Ammon's horn (tissue), 1 donor: Measurements from ENCODE around the gene TFAP2A.

Experiments
- DNase-seq: peaks from one replicate; pipeline ENCODE4 v3.0.0-alpha.2; 2016; ENCODE audit warnings: low spot score

The TFAP2A gene

DNA sequence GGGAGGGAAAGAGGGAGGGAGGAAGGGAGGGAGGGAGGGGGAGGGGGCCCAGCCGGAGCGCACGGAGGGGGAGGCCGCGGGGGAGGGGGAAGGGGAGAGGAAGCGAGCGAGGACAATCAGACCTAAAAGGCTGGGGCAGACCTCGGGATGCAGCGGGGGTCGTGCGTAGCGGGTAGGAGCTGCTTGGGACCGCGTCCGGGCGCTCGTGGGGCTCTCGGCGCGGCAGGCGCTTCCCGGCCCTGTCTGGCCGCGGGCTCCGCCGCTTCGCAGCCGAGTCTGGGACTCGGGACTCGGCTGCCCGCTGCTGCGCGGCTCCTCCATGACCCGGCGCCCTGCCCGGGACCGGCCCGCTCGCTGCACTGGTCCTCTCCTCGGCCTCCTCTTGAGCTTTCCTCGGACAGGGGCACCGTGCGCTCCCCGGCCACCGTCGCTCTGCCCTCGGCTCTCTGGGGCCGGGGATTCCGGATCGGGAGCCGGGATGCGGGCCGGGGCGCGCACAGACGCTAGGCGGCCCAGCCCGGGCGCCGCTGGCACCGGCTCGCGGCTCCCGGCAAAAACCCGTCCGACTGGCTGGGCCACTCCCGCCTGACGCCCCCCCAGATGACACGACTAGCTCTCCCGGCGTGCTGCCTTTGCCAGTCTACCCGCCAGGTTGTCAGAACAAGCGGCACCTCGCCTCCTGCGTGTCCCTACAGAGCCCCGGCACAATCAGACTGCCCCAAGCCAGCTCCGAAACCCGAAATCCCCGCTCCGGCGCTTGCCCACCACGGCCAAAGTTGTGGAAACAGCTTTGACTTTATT is 2.2 kb downstream of the TFAP2A start:
- DNase-seq = peak; percentile 11

DNA sequence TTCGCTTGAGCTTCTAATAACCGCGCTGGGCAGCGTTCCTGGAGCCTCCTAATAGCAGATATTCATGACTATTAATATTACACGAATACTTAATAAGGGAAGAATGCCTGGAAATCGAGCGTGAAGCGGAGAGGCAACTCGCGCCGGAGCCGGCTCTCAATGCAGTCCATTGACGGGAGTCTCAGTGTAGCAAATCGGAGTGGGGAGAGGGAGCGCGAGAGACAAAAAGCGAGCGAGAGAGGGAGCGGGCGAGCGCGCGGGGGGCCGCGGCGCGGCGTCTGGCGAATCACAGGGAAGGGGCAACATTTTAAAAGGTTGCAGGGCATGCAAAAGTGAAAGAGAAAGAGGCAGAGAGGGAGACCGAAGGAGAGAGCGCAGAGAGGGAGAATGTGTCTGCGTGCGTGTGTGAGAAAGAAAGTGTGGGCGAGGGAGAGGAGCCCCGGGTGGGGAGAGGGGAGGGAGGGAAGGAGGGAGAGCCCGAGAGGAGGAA is 2.9 kb downstream of the TFAP2A start:
- peak; percentile 38 for DNase-seq

DNA sequence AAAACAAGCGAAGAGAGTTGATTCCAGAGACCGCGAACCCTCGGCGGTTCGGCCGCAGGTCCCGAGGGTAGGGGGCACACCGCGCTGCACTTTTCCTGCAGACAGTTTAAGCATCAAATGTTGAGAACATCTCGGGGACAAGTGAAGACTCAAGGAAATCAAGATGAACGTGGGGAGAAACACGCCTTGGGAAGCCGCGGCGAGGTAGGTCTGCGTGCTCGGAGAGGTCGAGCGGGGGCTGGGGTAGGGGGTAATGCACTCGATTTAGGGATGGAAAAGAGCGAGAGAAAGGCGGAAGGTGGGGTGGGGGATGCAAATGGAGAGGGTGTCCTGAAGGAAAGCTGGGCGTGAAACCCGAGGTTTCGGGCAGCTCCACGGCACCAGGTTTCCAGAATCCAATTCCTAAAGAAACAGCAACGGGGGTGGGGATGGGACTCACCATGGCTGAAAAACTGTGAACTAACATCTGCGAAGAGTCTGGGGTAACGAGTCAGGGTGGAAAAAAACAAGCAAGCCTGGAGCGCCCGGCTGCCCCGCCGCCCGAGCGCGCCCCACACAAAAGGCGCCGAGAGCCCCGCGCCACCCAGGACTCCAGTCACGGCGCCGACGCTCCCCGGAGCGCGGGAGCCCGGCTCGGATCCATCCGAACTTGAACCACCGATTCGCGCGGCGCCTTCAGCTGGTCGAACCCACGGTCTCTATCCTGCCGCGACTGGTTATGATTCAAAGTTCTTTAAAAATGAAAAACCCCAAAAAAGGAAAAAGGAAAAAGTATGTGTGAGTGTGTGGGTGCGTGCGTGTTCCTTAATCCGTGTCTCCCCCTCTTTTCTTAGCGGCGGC is 3.5 kb downstream of the TFAP2A start:
- no peak for DNase-seq

DNA sequence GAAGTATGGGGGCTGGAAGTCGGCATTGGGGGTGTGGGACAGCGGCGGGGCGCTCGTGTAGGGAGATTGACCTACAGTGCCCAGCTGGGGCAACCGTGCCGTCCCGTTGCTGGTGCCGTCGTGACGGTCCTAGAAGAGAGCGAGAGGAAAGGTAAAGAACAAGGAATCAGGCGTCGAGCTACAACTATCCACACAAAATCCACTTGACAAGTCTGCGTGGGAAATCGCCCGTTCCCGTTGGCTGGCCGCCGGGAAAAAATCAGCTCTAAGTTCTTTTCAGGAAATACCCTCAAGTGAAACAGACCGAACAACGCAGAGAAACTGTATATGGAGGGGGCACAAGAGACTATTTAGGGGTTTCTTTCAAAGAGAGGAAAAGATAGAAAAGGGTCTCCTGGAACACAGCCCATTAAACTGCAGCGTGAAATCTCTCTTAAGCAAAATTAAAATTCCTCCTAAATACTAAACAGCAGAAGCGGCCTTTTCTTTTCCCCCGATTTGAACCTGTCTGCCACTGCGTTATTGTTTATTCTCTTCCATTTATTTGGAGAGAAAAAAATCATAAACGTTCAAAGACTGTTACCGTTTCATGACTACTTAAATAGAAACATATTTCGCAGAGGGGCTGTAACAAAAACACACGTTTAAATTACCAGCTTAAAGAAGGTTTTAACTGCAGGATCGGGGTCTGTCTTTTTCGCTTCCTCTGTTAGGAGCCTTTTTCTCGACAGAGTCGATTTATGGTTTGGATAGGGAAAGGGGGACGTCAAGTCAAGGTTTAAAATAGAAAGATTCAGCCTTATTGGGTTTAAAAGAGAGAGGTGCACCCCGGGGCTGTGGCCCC is 4.4 kb downstream of the TFAP2A start:
- DNase-seq = no peak

DNA sequence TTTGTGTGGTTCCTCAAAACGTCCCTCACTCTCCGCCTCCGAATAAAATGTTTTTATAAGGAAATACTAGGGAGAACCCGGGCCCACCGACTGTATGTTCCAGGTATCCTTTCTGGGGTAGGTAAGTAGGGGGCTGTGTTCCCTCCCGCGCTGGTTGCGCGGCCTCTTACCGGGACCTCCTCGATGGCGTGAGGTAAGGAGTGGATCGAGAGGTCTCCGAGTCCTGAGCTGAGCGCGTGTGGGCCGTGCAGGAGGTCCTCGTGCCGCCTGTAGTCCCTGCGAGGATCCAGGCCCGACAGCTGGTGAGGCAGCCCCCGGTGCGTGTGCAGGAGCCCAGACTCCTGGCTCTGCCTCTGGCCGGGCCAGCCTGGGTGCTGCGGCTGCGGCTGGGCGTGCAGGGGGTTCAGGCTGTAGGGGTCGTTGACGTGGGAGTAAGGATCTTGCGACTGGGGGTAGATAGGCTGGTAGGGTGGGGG is 5.1 kb downstream of the TFAP2A start:
- no peak for DNase-seq

DNA sequence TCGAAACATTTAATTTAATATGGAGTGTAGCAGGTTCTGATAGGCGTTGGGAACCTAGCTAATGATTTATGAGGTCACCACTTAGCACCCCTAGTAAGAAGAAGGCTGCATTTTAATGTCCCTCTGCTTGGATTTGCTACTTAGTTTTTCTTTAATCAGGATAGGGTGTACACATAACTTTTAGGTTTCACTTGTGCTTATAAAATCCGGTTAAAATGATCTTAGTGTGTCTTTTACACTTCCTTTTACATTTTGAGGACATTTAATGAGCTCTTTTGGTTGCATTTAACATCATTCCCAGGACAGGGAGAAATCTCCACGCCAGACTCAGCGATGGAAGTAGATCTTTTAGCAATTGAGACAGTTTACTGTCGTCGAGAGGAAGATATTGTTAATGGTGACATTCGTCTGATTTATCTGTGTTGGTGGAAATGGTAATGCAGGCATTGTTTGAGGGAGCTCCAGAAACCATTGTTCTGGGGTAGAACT is 5.6 kb downstream of the TFAP2A start:
- no peak for DNase-seq

DNA sequence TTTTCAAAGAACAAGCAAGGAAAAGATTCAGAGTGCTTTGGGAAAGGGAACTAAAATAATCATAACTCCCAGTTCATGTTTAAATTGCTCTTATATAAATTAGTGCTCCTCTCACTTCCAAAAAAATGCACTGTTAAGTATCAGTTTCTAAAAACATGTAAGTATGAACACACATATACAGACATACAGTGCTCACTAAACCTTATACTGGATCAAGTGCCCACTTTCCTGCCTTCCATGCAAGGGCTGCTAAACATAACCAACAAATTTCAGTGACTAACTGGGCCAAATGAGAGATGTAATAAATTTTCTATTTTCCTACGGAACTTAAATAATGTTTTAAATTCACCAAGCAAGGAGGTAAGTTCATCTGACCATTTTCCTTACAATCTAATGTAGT is 6.4 kb downstream of the TFAP2A start:
- DNase-seq = no peak

DNA sequence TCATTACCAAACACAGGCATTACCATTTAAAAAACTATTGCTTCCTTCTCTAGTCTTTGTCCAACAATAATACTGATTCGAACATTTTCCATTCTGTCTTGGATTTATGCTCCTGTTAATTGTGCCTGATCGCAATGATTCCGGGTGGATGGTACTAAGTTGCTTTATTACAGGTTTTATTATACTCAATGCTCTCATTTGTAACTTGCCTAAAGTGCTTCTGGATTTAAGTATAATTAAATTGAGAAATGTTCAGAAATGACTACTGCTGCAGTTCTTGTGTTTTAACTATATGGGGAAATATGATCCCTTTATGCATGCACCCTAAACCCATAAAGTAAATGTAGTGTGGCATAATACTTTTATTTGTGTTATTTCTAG is 7.2 kb downstream of the TFAP2A start:
- no peak for DNase-seq

DNA sequence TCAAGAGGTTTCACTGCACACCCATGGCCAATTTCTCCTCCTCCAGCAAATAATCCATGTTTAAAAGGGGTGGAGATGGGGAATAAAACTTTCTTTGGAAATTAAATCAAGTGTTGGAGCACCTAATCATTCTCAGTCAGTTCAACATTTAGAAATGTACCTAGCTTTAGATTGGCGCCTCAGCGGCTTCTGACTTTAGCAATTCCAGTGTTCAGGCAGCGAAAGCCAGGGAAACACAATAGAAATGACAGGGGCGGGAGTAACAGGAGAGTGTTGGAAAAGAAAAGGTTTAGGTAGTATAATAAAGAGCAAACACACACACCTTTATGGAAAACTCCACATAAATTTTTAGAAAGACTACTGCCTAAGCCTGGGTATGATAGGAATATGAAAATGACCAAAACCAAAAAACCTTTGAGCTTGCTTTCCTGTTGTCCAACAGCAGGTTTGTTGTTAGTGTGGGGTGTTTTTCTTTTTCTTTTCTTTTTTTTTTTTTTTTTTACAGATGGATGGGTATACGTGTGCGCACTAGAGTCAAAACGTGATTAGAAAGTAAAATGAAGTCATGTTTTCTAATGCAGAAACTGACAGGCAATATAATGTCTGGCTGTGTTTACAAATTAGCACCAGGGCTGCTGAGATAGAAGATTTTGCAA is 7.7 kb downstream of the TFAP2A start:
- no peak for DNase-seq

DNA sequence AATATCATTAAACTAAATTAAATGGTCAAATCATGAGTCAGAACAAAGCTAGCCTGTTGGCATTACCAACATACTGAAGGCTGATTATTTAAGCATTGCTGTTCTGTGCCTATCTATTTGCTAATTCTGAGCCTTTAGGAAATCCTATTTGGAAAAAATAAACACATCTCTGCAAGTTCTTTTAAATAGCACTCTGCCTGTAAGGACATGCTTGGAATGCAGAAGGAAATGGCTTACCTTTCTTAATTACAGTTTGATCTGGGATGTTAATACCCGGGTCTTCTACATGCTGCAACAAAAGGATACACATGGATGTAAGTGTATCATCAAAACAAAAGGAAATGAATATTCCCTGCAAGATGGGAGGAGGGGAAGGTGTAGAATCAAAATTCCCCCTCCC is 8.3 kb downstream of the TFAP2A start:
- no peak for DNase-seq

DNA sequence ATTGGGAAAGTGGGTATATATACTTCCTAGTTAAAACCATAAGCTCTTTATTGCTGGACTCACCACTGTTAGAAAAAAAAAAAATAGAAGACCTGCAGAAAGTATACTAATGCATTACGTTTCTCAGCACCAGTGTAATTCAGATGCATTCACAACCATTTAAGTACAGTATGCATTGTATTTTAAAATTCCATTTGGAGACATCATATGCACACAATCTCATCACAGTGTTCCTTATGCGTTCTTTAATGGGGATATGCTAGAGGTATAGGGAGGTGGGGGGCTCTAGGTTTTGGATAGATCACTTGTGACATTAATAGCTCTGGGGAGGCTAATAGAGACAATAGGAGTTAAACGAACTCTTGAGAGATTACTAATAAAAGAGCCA is 9.4 kb downstream of the TFAP2A start:
- no peak for DNase-seq

DNA sequence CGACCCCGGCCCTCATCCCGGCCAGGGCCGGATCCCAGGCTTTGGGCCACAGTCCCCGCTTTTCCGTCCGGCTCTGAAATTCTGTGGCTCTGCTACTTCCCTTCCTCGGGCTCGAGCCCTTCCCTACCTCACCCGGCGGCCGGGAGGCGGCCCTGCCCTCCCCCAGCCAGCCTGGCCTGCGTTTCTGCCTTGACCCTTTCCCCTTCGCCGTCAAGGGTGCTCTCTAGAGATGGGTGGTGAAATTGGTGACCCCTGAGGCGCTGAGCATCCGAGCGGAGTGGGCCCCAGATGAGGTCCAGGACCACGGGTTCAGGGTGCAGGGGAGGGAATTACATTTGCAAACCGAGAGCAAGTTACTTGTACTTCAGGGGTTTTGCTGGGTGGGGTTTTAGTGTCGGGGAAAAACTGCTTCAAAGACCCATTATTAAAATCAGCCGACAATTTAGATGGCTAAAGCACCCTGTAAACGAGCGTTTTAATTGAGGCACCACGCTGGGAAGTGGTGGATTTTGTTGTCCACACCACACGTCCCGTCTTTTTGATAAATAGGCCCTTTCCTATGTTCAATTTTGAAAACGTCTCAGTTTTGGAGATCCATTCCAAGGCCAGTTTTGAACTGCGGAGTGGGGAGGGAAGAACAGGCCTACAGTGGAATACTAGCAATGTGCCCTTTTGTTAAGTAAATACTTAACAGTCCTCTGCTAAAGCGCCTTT is 9.9 kb downstream of the TFAP2A start:
- DNase-seq = no peak

DNA sequence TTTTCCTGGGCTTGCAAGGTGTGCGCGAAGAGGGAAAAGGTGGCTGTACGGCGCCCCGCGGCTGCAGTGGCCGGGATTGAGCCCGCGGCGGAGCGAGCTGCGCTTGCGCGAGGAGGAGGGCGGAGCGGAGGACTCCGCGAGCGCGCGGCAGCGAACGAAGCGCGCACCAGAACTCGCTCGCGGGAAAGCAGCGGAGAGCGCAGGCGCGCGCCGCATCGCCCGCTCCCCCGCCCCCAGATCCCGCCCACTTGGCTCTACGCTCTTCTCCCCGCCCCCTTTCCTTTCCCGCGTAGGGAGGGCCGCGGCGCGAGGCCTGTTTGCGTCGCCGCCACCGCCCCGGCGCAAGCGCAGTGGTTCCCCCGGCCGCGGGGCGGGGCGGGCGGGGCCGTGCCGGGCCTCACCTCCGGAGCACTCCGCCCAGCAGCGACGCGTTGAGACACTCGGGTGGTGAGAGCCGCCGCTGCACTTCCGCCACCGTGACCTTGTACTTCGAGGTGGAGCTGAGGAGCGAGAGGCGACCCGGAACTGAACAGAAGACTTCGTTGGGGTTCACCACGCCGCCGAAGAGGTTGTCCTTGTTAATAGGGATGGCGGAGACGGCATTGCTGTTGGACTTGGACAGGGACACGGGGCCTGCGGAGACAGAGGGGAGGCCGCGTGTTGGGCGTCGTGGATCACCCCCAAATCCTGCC is 10.6 kb downstream of the TFAP2A start:
- DNase-seq = peak; percentile 92

DNA sequence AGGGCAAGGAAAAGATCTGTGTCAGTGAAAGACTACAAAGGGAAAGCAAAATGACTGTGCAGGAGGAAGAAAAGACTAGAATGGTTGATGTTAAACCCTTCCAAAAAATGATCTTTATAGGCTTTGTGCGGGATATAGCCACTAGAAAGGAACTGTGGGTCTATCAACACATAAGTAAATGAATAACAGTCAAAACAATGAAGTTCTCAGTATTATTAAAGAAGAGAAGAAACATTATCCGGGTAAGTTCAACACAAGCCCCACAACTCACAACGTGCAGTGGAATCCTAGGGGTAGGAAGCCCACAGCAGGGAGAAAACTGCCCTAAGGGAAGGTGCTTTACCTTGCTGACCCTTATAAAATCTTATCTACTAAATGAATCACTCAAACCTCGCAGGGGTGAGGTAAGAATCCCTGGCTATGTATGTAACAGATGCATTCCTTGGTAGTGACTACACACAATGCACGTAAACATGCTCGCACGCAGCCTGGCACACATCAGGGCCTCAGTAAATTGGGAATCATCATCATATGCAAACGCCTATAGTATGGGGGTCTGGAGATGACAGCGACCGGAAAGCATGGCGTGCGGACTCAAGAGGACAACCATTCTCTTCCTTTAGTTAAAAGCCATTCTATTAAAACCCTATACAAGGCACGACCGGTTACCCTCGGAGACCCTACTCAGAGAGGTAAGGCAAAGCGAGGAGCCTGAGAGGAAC is 11.3 kb downstream of the TFAP2A start:
- peak; percentile 15 for DNase-seq

DNA sequence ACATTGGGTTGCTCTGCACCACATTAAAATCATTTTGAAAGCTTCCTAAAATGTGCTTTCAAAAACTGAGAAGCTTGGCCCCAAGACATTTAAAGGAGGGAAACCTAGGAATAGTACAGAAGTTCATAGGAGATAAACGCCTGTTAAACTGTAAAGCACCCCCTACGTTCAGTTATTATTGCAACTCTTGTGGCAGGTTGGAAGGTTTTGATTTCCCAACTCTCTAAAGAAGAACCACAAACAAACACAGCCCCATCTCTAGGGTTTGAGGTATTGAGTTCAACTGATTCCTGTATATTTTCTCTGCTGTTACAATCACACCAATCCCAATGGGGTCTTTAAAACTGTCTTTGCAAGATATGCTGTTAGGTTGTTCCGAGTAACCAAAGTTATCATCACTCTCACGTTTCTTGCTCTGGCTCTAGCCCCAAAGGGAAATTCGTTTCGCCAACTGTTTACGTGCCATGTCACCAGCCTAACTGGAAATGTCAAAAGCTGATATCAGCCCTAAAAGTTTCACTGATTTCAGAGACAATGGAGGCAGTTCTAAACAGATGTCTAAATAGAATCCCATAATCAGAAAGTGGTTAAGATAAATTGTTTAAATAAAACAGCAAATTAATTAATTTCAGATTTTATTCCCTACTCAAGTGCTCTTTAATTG is 12.1 kb downstream of the TFAP2A start:
- no peak for DNase-seq

DNA sequence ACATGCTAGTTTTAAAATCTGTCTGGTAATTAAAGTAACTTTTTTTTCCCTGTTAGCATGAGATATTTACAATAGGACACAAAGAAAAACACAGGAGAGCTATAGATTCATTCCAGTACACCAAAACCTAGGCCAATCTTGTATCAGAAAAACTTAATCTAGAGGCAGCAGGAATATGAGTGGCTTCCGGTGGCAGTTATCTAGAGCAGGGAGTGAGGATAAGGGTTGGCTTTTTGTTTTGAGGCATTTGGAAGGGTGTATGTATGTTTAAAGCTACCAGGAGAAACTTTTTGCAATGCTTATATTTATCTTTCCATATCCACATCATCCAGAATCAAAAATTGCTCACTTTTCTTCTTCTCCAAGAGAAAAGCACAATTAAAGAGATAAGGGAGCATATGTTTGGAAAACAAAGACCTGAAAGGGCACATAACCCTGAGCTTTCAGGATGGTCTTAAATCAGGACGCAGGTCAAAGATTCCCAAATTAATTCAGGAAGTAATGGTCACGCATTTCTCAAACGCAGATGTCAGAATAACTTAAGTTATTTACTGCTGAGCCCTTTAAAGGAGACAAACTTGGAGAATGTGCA is 13.1 kb downstream of the TFAP2A start:
- DNase-seq = no peak

DNA sequence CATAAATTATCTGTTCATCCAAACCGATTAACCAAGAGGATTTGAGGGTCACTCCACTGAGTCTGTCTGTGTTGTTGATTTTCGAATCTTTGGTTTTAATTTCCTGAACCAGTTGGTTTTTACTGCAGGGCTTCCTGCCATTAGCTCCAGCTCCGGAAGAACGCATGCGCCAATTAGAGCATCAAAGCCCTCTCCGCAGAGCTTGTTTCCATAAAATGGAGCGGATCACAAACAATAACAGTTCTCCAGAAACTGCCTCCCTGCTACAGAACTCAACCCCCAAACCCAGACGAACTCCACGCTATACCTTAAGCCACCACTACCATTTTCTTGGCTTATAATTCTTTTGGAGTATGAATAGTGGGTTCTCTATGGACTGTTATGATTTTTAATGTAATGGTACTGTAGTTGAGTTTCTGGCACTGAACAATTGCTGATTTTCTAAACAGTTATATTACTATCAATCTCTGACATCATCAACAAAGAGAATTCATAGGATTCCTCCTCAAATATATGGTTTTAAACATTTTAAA is 13.8 kb downstream of the TFAP2A start:
- DNase-seq = no peak

DNA sequence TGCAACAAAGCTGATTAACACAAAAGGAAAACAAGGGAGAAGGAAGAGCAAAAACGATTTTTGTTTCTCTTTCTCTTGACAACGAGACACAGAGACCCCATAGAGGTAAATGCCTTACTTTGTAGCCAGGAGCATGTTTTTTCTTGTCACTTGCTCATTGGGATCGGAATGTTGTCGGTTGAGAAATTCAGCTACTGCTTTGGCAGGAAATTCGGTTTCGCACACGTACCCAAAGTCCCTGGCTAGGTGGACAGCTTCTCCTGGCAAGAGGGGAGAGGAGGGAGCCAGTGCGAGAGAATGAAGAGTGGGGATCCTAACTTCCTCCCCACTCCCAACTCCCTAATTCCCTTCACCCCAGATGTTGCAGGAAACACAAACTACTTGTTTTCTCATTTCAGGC is 14.5 kb downstream of the TFAP2A start:
- DNase-seq = no peak
